DND-41 (cell line): ENCODE data around the gene NUP42.

Source experiments
- CTCF ChIP-seq: IDR thresholded peaks from 2 replicates; pipeline ENCODE4 v1.5.1; 2012; ENCODE audit warnings: borderline replicate concordance, low read length, moderate library complexity, mild to moderate bottlenecking; ENCODE audit not compliant: poor library complexity, severe bottlenecking; ENCODE audit errors: extremely low read depth
- EZH2 ChIP-seq: IDR thresholded peaks from 3 replicates; pipeline ENCODE4 v1.6.1; 2012; ENCODE audit warnings: borderline replicate concordance, low read depth, mild to moderate bottlenecking, moderate library complexity, low read length, inconsistent platforms; ENCODE audit not compliant: severe bottlenecking

- TF ChIP-seq EZH2: no peak
- no peak for TF ChIP-seq CTCF
Measured at GRCh38 chr7:23208316-23208715, 26.5 kb downstream of the NUP42 start.
